Measurements from ENCODE around the gene TMEM41B.
"Not testable (repeated sequence)": the region's sequence is repeated elsewhere in the genome, so short reads cannot be mapped to it uniquely, and the experiment has no call there.

The TMEM41B gene, protein sequence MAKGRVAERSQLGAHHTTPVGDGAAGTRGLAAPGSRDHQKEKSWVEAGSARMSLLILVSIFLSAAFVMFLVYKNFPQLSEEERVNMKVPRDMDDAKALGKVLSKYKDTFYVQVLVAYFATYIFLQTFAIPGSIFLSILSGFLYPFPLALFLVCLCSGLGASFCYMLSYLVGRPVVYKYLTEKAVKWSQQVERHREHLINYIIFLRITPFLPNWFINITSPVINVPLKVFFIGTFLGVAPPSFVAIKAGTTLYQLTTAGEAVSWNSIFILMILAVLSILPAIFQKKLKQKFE

DNA sequence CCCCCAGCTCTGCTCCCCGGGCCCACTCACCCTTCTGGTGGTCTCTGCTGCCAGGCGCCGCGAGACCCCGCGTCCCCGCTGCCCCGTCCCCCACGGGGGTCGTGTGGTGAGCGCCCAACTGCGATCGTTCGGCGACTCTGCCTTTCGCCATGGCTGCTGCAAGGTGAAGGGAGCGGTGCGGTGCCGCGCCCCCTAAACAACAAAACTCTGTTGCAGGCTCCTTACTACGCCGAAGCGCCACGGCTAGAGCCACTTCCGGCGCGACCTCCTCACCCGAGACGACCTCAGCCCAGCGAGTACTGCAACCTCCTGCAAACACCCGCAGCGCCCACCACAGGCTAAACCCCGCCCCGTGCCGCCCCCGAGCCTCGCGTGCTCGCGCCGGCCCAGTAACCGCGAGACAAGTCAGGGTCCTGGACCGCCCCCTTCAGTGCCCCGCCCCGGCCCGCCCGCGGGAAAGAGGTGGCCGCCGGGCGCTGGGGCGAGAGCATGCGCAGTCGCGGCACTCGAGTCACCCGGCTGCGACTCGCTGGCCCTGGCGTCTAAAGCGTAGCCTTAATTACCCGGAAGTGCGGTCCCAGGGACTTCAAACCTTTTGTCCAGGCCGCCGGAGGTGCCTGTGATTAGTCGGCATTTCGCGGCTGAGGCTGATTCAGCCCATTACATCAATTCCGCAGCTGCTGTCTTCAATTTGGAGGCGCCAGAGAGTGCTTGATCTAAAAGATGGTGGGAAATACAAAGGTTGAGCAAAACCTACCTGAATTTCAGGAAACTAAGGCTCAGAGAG, at the start of gene TMEM41B:
TSS of gene TMEM41B (minus strand) at position 303 of the 787 bp plus-strand sequence. CDS start at position 151, 152 bp downstream.
- peak; percentile 99 for DNase-seq (ENCODE audit: low read depth in 1 of 2, low spot score in 1 of 2)

- no peak for DNase-seq (ENCODE audit: low read depth in 1 of 2, low spot score in 1 of 2)
Observed at GRCh38 chr11:9362393-9362863, 48.0 kb upstream of the TMEM41B start.

DNA sequence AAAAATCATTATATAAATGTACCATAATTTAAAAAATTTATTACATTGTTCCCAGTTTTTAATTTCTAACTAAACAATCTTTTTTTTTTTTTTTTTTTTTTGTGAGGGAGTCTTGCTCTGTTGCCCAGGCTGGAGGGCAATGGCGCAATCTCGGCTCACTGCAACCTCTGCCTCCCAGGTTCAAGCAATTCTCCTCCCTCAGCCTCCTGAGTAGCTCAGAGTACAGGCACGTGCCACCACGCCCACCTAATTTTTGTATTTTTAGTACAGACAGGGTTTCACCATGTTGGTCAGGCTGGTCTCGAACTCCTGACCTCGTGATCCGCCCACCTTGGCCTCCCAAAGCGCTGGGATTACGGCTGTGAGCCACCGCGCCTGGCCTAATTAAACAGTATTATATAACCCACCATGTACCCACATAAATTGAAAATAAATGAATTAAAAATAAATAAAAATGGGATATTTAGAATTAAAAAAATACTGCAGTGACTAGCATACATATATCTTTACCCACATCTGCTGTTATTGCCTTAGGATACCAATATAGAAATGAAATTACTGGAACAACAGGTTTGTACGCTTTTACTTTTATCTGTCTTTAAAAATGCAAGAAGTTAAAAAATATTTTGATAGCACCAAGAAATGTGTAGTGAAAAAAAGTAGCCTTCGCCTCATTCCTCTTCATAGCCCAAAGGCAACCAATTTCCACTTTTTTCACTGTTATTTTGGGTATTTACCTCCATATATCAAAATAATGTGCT, 46.6 kb upstream of the TMEM41B start:
- DNase-seq (ENCODE audit: low read depth in 1 of 2, low spot score in 1 of 2) = not testable (repeated sequence)

DNA sequence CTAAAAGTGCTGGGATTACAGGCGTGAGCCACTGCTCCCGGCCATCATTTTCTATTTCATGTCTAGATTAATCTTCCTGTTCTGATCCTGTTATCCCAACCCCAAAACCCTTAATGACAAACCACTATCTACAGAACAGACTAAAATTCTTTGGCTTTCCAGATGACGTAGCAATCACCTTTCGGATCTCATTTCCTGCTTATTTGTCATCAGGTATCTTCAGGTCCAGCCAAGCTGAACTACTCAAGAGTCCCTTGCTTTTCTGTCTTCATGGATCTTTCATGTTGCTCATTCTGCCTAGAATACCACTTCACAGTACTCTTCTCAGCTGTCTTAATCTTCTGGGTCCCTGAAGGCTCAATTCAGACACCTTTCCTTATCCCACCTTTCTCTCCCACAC, 42.6 kb upstream of the TMEM41B start:
- DNase-seq (ENCODE audit: low read depth in 1 of 2, low spot score in 1 of 2) = no peak

DNA sequence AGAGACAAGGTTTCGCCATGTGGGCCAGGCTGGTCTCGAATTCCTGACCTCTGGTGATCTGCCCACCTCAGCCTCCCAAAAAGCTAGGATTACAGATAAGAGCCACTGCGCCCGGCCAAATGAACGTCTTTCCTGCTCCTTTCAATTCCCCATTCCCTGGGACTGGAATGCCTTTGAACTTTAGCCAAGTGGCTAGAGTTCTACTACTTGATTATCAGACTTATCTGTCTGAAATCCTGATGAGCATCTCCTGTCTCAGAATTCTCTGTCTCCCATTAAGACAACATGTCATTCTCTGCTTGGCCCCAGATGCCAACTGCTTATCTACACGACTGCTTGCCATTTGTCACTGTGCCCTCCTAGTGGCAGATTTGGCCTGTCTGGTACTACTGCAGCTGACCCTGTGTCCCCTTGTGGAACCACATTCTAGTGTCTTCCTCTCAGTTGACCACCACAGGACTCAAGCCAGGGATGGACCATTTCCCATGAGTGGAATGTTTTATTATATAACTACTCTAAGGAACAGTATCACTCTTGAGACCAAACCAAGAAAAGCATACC, 37.0 kb upstream of the TMEM41B start:
- no peak for DNase-seq (ENCODE audit: low read depth in 1 of 2, low spot score in 1 of 2)

DNA sequence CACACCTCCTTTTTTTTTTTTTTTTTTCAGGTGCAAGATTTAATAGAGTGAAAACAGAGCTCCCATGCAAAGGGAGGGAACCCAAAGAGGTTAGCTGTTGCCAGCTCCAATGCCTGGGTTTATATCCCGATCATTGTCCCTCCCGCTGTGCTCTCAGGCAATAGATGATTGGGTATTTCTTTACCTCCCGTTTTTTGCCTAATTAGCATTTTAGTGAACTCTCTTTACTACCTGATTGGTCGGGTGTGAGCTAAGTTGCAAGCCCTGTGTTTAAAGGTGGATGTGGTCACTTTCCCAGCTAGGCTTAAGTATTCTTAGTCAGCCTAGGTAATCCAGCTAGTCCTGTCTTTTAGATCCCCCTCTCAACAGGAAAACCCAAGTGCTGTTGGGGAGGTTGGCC, 33.4 kb upstream of the TMEM41B start:
- not testable (repeated sequence) for DNase-seq (ENCODE audit: low read depth in 1 of 2, low spot score in 1 of 2)

DNA sequence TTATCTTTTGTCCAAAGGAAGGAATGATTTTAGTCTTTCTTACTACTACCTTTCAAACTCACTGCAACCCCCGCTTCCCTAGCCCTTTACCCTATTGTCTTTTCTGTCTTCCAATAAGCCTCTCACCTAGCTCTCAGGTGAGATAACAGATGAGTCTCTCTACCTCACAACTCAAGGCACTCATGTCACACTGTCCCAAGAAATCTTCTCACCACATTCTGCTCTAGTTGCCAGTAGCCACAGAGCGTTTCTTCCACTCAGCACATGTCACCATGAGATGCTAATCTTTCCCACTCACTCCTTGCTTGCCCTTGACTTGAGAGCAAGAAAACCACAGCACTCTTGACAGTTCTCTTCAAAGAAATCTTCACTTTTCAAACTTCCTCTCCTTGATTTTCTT, 32.7 kb upstream of the TMEM41B start:
- no peak for DNase-seq (ENCODE audit: low read depth in 1 of 2, low spot score in 1 of 2)

DNA sequence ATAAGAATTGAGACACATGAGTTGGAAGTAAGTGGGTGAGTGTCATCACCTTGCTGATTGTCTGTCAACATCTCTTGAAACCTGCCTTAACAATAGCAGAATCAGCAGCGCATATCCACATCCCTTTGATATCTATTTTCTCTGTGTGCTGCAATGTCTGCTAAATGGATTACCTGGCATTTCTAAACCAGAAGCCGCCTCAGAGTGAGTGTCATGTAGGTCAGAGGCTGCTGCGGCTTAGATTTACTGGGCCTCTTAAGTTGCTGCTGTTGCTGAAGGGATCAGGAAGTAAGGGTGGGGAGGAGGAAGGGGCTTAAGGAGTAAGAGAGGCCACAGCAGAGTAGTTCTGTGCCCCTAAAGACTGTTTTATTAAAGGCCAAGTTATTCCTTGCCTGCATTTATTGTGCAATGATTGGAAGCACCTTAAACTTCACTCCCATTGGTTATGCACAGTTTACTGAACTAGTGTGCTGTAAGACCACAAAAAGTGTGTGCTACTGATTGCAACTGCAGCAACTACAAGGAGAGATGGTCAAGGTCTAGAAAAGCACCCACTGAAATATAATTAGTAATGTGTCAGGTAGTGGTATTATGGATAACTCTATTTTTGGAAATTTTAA, 29.8 kb upstream of the TMEM41B start:
- no peak for DNase-seq (ENCODE audit: low read depth in 1 of 2, low spot score in 1 of 2)

DNA sequence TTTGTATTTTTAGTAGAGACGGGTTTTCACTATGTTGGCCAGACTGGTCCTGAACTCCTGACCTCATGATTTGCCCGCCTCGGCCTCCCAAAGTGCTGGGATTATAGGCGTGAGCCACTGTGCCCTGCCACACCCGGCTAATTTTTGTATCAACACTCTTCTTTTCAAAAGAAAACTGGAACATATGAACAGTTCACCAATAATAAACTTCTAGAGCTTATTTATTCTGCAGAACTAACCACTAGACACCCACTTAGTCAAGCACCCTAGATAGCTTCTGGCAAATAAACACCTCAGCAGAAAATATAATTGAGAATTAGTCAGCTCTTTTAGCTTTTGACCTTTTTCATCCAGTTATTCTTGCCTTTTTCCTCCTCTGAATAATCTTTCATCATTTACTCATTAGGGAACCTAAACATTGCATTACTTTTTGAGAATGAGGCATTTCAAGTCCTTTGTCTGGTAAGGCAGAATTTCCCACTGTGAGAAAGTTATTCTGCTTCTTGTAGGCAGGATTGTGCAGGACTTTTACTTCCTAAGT, 27.3 kb upstream of the TMEM41B start:
- DNase-seq (ENCODE audit: low read depth in 1 of 2, low spot score in 1 of 2) = no peak

DNA sequence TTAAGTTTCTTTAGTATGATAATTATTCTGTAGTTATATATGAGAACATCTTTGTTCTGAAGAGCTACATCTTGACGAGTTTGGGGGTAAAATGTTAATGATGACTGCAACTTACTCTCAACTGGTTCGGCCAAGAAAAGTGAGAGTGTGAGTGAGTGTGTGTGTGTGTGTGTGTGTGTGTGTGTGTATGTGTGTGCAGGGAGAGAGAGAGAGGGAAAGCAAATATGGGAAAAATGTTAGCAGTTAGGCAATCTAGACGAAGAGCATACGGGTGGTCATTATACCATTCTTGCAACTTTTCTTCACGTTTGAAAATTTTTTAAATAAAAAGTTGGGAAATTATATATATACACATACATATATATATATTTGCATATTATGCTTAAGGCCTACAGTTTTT, 18.3 kb upstream of the TMEM41B start:
- no peak for DNase-seq (ENCODE audit: low read depth in 1 of 2, low spot score in 1 of 2)

DNA sequence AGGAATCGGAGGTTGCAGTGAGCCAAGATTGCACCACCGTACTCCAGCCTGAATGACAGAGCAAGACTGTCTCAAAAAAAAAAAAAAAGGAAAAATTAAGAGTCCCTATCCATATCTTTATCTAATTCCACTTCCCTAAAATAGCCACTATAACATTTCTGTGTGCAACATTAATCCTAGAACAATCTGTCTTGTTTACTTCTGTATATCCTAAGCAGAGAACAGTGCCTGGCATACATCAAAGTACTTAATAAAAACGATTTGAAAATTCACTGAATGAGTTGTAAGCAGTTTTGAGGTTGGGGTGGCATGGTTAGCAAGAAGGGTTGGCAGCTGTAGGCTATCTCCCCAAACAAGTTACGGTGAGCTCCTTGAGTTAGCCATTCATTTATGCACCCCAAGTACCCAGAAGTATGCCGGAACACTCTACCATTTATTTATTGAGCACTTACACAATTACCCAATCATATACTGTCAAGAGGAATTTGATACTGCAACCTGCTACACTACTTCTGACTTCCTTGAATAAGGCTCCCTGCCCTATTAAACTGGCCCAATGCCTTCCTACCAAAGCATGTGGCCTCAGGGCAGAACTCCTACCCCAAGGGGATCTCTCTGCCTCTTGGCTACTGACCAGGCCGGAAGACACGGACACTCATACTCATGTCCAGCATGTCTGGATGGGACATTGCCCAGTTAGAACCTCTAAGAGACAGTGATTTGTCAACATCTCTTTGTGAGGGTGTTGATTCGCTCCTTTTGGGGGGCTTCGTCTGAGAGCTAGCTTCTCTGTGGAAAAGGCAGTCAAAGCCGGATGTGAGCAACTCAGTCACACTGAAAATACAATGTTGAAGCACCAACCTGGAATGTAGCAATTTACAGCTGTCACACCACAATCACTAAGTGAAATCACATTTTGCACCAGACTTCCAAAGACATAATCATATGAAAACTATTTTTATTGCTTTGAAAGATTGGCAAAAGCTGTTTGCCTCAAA, 16.3 kb upstream of the TMEM41B start:
- no peak for DNase-seq (ENCODE audit: low read depth in 1 of 2, low spot score in 1 of 2)

GRCh38 chr11:9320047-9320446, 5.7 kb upstream of the TMEM41B start:
- DNase-seq (ENCODE audit: low read depth in 1 of 2, low spot score in 1 of 2) = no peak

DNA sequence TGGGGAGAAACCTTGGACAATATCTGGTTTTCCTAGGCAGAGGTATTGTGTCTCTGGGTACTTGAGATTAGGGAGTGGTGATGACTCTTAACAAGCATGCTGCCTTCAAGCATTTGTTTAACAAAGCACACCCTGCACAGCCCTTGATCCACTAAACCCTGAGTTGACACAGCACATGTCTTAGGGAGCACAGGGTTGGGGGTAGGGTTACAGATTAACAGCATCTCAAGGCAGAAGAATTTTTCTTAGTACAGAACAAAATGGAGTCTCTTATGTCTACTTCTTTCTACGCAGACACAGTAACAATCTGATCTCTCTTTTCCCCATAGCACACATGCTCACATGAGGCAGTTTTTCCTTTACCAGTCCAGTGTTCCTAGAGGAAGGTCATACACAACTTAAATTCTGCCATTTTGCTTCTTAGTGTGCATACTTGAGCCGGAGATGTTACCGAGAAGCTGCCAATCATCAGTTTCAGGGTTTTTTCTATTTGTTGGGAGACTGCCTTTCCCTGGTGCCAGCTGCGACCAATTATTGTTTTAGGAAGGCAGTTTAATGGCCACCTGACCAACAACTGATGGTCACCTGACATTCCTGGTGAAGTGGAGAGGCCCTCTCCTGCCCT, 5.1 kb upstream of the TMEM41B start:
- not testable (repeated sequence) for DNase-seq (ENCODE audit: low read depth in 1 of 2, low spot score in 1 of 2)

- DNase-seq (ENCODE audit: low read depth in 1 of 2, low spot score in 1 of 2) = not testable (repeated sequence)
Observed at GRCh38 chr11:9318442-9319376, 4.3 kb upstream of the TMEM41B start.

DNA sequence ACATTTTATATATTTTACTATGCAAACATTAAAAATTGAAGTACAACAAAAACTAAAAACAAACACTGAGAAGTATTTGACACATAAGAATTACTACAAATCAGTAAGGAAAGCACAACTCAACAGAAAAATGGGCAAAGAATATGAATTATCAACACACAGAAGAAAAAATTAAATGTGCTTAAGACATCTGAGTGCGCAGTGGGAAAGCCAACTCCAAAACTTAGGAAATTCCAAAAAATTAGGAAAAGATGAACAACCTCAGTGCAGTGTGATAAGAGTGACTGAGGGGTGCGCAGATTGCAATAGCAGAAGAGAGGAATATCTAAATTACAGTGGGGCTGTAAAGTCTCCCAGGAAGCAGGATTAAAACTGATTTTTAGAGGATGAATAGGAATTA, 1.9 kb upstream of the TMEM41B start:
- no peak for DNase-seq (ENCODE audit: low read depth in 1 of 2, low spot score in 1 of 2)

- no peak for DNase-seq (ENCODE audit: low read depth in 1 of 2, low spot score in 1 of 2)
Observed at GRCh38 chr11:9315078-9315688, 790 bp upstream of the TMEM41B start.

DNA sequence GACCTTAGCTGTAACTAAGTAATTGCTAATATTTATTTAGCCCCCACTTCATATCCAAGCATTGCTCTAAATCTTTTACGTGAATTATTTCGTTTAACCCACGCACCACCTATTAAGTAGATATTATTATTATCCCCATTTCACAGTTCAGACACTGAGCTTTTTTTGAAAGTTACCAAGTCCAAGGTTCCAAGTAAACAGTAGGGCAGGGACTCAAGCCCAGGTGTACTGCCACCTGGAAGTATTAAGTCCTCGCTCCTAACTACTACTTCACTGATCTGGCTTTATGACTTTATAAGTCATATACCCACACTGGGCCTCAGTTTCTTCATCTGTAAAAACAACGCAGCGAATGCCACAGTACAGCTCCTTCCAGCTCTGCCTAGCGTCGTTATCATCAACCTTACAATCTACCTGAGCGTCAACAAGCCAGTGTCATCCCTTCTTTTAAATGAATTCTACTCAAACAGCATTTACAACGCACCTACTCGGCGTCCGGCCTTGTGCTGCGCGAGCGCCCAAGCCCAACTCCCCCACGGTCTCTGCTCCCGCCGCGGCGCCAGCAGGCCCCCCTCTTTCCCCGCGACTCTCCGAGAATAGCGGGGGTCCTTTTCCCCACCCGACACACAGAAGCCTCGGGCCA, 624 bp downstream of the TMEM41B start:
- DNase-seq (ENCODE audit: low read depth in 1 of 2, low spot score in 1 of 2) = peak in 1 of 2 donors; percentile 3

Data from activated T-helper 1 cell treated with anti-CD3 and anti-CD28 coated beads, Interleukin-2, amount 50 U/mL, for 16 hours (primary cell).